K562 (cell line): ENCODE measurements around the gene ZNF474. TPM values are rescaled to one million over a fixed set of nuclear protein-coding genes. Genes with fewer than 3 reads are reported as not detected.

Experiments
- ATAC-seq: fragments of 200-7000 bp; cut with Tn5 transposase; 3 replicates; pipeline ENCODE4 v1.9.1; 2020; ENCODE audit warnings: moderate library complexity
- BruUV-seq: library from RNA; stranded (reverse); fragments of 400-500 nt; replicated peaks from 2 replicates; lab custom pipeline; 2021; lab: Mats Ljungman, UMichigan
- CTCF ChIA-PET: fragments of 300-600 bp; formaldehyde crosslinking; extraction: SDS; loops from one replicate; lab custom pipeline; 2021; ENCODE audit warnings: low intra/inter-chr PET ratio; lab: Yijun Ruan, JAX
- POLR2A ChIA-PET: fragments of 300-600, 350-650 bp; sonication (Branson Sonifier 250); formaldehyde crosslinking; extraction: SDS; loops from one replicate; lab custom pipeline; 2021; ENCODE audit warnings: antibody characterized with exemption, inconsistent platforms; lab: Yijun Ruan, JAX
- DNase-seq, 4 experiments: peaks; one replicate each; pipeline versions ENCODE4 v3.0.0 to v3.0.0-alpha.2; 2011 to 2018; ENCODE audit warnings: low spot score in 3 of 4, mixed read lengths in 3 of 4; ENCODE audit errors: extremely low read depth in 1 of 4
- FAIRE-seq: peaks from 2 replicates; lab custom pipeline; 2011; peaks lifted over from hg19 to GRCh38; lab: Jason Lieb, UNC
- H2AFZ ChIP-seq: 2 replicates; pipeline ENCODE4 v1.6.0; 2011; ENCODE audit warnings: low read depth, low read length, control low read depth, inconsistent platforms
- H3K27ac ChIP-seq: fragments of 200-600 bp; 3 replicates; pipeline ENCODE4 v1.8.0; 2011; ENCODE audit warnings: low read depth, mild to moderate bottlenecking, control low read depth, inconsistent platforms, low read length, moderate library complexity, mixed read lengths; ENCODE audit errors: extremely low read depth
- H3K27me3 ChIP-seq, 2 experiments: fragments of 300-600 bp in 1 of 2; 2 replicates in 1 of 2; 3 replicates in 1 of 2; pipeline versions ENCODE4 v1.6.0 to v1.8.0; 2011; ENCODE audit warnings: inconsistent platforms in 2 of 2, low read length in 2 of 2, mild to moderate bottlenecking in 1 of 2, mixed read lengths in 1 of 2, moderate library complexity in 1 of 2; ENCODE audit not compliant: control insufficient read depth in 2 of 2, insufficient read depth in 2 of 2
- H3K36me3 ChIP-seq: fragments of 300-600 bp; 3 replicates; pipeline ENCODE4 v1.8.0; 2011; ENCODE audit warnings: mild to moderate bottlenecking, low read length, inconsistent platforms; ENCODE audit not compliant: control insufficient read depth, insufficient read depth
- H3K4me1 ChIP-seq, 2 experiments: fragments of 200-600 bp in 1 of 2; replicated peaks in 1 of 2; 2 replicates in 1 of 2; 3 replicates in 1 of 2; pipeline versions ENCODE4 v1.5.1 to v1.8.0; 2011; ENCODE audit warnings: inconsistent platforms in 2 of 2, low read length in 2 of 2, mild to moderate bottlenecking in 1 of 2, mixed read lengths in 1 of 2, moderate library complexity in 1 of 2; ENCODE audit not compliant: control insufficient read depth in 2 of 2, insufficient read depth in 2 of 2
- H3K4me2 ChIP-seq: 2 replicates; pipeline ENCODE4 v1.6.1; 2011; ENCODE audit warnings: low read length, control low read depth, inconsistent platforms, mixed read lengths; ENCODE audit not compliant: insufficient read depth
- H3K4me3 ChIP-seq: fragments of 200-600 bp; sonication (generic), shearing (Covaris generic); 2 replicates; pipeline ENCODE4 v1.5.1; 2016; ENCODE audit warnings: control low read depth, inconsistent platforms
- H3K79me2 ChIP-seq: fragments of 200-600 bp; 3 replicates; pipeline ENCODE4 v1.8.0; 2011; ENCODE audit warnings: low read length, inconsistent platforms; ENCODE audit not compliant: control insufficient read depth, insufficient read depth
- H3K9ac ChIP-seq, 2 experiments: 2 replicates each; pipeline versions ENCODE4 v1.6.0 to v1.6.1; 2011; ENCODE audit warnings: low read depth in 2 of 2, low read length in 2 of 2, control low read depth in 1 of 2, inconsistent platforms in 1 of 2, mild to moderate bottlenecking in 1 of 2, mixed read lengths in 1 of 2; ENCODE audit not compliant: insufficient read depth in 1 of 2
- H3K9me1 ChIP-seq: one replicate; pipeline ENCODE4 v1.6.0; 2011; ENCODE audit warnings: inconsistent platforms, mild to moderate bottlenecking, low read length, moderate library complexity; ENCODE audit not compliant: control insufficient read depth, insufficient read depth
- H3K9me3 ChIP-seq: replicated peaks from 2 replicates; pipeline ENCODE4 v1.5.1; 2011; ENCODE audit warnings: low read depth, low read length, inconsistent platforms; ENCODE audit not compliant: control insufficient read depth, insufficient read depth
- H4K20me1 ChIP-seq: replicated peaks from 2 replicates; pipeline ENCODE4 v1.6.1; 2011; ENCODE audit warnings: low read length, inconsistent platforms, mixed read lengths; ENCODE audit not compliant: control insufficient read depth, insufficient read depth
- C11orf30 ChIP-seq: fragments of 450-650 bp; IDR thresholded peaks from 2 replicates; pipeline ENCODE4 v1.6.1; 2016; ENCODE audit warnings: low read depth, mild to moderate bottlenecking
- FOSL1 ChIP-seq: fragments of 200-800 bp; sonication (Bioruptor generic); conservative IDR thresholded peaks from 2 replicates; pipeline ENCODE4 v1.6.1; 2016; ENCODE audit warnings: missing genetic modification characterization, missing compliant biosample characterization
- MAFK ChIP-seq: IDR thresholded peaks from 2 replicates; pipeline ENCODE4 v1.6.1; 2011; ENCODE audit warnings: low read length, improper control_type of control experiment
- NFE2 ChIP-seq: IDR thresholded peaks from 2 replicates; pipeline ENCODE4 v1.6.1; 2014; ENCODE audit warnings: antibody characterized with exemption, low read depth
- POU5F1 ChIP-seq: fragments of 150-350 bp; IDR thresholded peaks from 2 replicates; pipeline ENCODE4 v1.6.1; 2014; ENCODE audit warnings: borderline replicate concordance, low read length, low read depth, mild to moderate bottlenecking; ENCODE audit not compliant: partially characterized antibody
- STAG1 ChIP-seq: sonication (generic); formaldehyde crosslinking; IDR thresholded peaks from 2 replicates; pipeline ENCODE4 v1.5.0; 2020; ENCODE audit warnings: missing genetic modification reagents, borderline replicate concordance
- ZNF24 ChIP-seq: fragments of 450-650 bp; IDR thresholded peaks from 2 replicates; pipeline ENCODE4 v1.6.1; 2016
- ZNF316 ChIP-seq: fragments of 450-650 bp; IDR thresholded peaks from 2 replicates; pipeline ENCODE4 v1.6.1; 2016
- WGBS: fragments of 100-300 bp; shearing (Covaris generic); methylation state at CpG from one replicate; pipeline ENCODE4 v1.1.6; 2016; ENCODE audit warnings: low coverage, mixed read lengths; ENCODE audit not compliant: insufficient coverage; ENCODE audit errors: missing lambda C conversion rate; 5-methylcytosine and 5-hydroxymethylcytosine counted together
- in situ Hi-C: fragments of 300-500 bp; cut with MboI; formaldehyde crosslinking; loops from 4 replicates; pipeline ENCODE4 v1.15.0; 2018; ENCODE audit warnings: inconsistent platforms, mixed read lengths
- intact Hi-C: fragments of 100-400 bp; cut with micrococcal nuclease; formaldehyde crosslinking; loops from 2 replicates; pipeline ENCODE4 v1.14.2; 2022
- polyA plus RNA-seq, 8 experiments: library from polyadenylated mRNA; depleted of rRNA in 4 of 8; stranded (reverse) in 5 of 8; unstranded in 3 of 8; fragments of >200 nt; fragmentation: Nextera tagmentation in 2 of 8; fragmentation: Illumina TruSeq in 1 of 8; extraction: Ambion mirVana in 2 of 8; extraction: Trizol in 1 of 8; gene quantifications; 2 replicates each; pipeline versions ENCODE4 v1.2.1 to v1.2.3, GENCODE V29; 2011 to 2014; ENCODE audit warnings: inconsistent platforms in 1 of 8, missing spikeins in 1 of 8
- total RNA-seq, 7 experiments: library from RNA; depleted of rRNA in 6 of 7; stranded (reverse); fragments of >200 nt in 6 of 7; fragmentation: Illumina TruSeq in 2 of 7; extraction: Trizol in 2 of 7; gene quantifications; 2 replicates each; pipeline versions ENCODE4 v1.2.1 to v1.2.3, GENCODE V29; 2011 to 2021; ENCODE audit warnings: low replicate concordance in 1 of 7
- TF ChIP-seq, protein P1 (sequence below), 2 experiments: fragments of 450-650 bp in 1 of 2; sonication (generic) in 1 of 2; formaldehyde crosslinking in 1 of 2; IDR thresholded peaks in 1 of 2; conservative IDR thresholded peaks in 1 of 2; 2 replicates each; pipeline versions ENCODE4 v1.6.1 to v1.8.1; 2016 to 2023; ENCODE audit warnings: mild to moderate bottlenecking in 2 of 2, moderate library complexity in 2 of 2, inconsistent platforms in 1 of 2, missing genetic modification reagents in 1 of 2

The ZNF474 gene
- total and polyA plus RNA-seq, 9 of the 15 experiments (the other 6 are each of a cell fraction or from before 2014, with no cell fraction given): 0.16 to 0.62 (median 0.39) TPM

- TF ChIP-seq, protein P1, sequence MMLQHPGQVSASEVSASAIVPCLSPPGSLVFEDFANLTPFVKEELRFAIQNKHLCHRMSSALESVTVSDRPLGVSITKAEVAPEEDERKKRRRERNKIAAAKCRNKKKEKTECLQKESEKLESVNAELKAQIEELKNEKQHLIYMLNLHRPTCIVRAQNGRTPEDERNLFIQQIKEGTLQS (IDR thresholded peaks at IDR 0.05): peak; percentile 23; the same call in 1 of the 2 replicates
- TF ChIP-seq, protein P1 (CRISPR knock-in tag; conservative IDR thresholded peaks at IDR 0.05): no peak
- TF ChIP-seq, all 486 proteins: peak for 5
Measured at GRCh38 chr5:122141751-122142150, 12.4 kb downstream of the ZNF474 start (continued).

GRCh38 chr5:122142480-122143164 is 13.3 kb downstream of the ZNF474 start:
- H3K4me3 ChIP-seq: no peak overlapping the region
- peak in 1 of 4 experiments; percentile 29 for DNase-seq
- H3K27ac ChIP-seq: no peak overlapping the region; the same call in 2 of the 3 replicates
- H3K36me3 ChIP-seq: no peaks in the 10 kb centered on the region
- peak; percentile 44 for FAIRE-seq
- no peaks in the 10 kb centered on the region for H4K20me1 ChIP-seq
- H3K9me3 ChIP-seq: no peaks in the 10 kb centered on the region
- peak; percentile 39; the same call in 2 of the 3 replicates for ATAC-seq
- BruUV-seq: no TSS peak
- POLR2A ChIA-PET: interaction anchor here (0.6 to 1.0 kb wide), 3 partner anchors 12 to 1601 kb away, joined by 3 to 5 read pairs (median 3); no protein-coding TSS in a partner anchor
- 0 out of 2 replicates have a peak, but pooled peaks have one; percentile 31 for TF ChIP-seq FOSL1 (tag)
- no peak for TF ChIP-seq STAG1 (CRISPR knock-in tag)
- TF ChIP-seq POU5F1: no peak
- TF ChIP-seq MAFK: peak; percentile 17; the same call in 1 of the 2 replicates
- peak; percentile 41 for TF ChIP-seq C11orf30
- peak; percentile 12; the same call in 1 of the 2 replicates for TF ChIP-seq NFE2
- peak; percentile 33; the same call in 1 of the 2 replicates for TF ChIP-seq ZNF316
- TF ChIP-seq, protein P1 (IDR thresholded peaks at IDR 0.05): 0 out of 2 replicates have a peak, but pooled peaks have one; percentile 7
- TF ChIP-seq, protein P1 (CRISPR knock-in tag; conservative IDR thresholded peaks at IDR 0.05): no peak
- no peak for TF ChIP-seq ZNF24
- CTCF ChIA-PET: no interaction called here
- H3K27me3 ChIP-seq: no peaks in the 10 kb centered on the region
- H3K9me1 ChIP-seq: no peaks in the 10 kb centered on the region
- intact Hi-C loops: no loop called here
- no peak overlapping the region for H3K9ac ChIP-seq
- peak overlapping the region; percentile 62 for H2AFZ ChIP-seq
- 36% methylated on average over 6 of the region's 6 CpGs for WGBS
- peaks cover 0 to 9% of the 10 kb centered on the region in 2 experiments; a peak in 2 of 5 replicates for H3K4me1 ChIP-seq
- in situ Hi-C loops: no loop called here
- H3K79me2 ChIP-seq: no peaks in the 10 kb centered on the region
- H3K4me2 ChIP-seq: no peak overlapping the region
